Measurements from ENCODE around the gene TNS4.

Gene TNS4

GRCh38 chr17:40459636-40460603, 41.5 kb downstream of the TNS4 start:
- H3K9me2 ChIP-seq (replicated peaks; ENCODE audit: insufficient read depth, low read length): no peaks in the 10 kb centered on the region
- DNase-seq: no peak
- H3K9me3 ChIP-seq (replicated peaks; ENCODE audit: insufficient read depth, low read length): no peaks in the 10 kb centered on the region
- H2AFZ ChIP-seq (ENCODE audit: low read length): no peak overlapping the region
- H3K4me2 ChIP-seq (ENCODE audit: low read depth, low read length): no peak overlapping the region
- H3K9ac ChIP-seq (ENCODE audit: low read length): no peak overlapping the region
- H3K4me3 ChIP-seq (ENCODE audit: low read length): no peak overlapping the region
- no peaks in the 10 kb centered on the region for H3K36me3 ChIP-seq (replicated peaks; ENCODE audit: insufficient read depth, low read length)
- no peak overlapping the region for H3K27ac ChIP-seq (ENCODE audit: low read length)
- TF ChIP-seq CTCF (IDR thresholded peaks at IDR 0.05; ENCODE audit: low read length): no peak
- TF ChIP-seq EZH2phosphoT487 (IDR thresholded peaks at IDR 0.05; ENCODE audit: low read length): no peak
- TF ChIP-seq EZH2 (optimal IDR thresholded peaks at IDR 0.05; ENCODE audit: low read depth, low read length): no peak
- H3F3A ChIP-seq (ENCODE audit: insufficient read depth, low read length): no peaks in the 10 kb centered on the region
- H3K4me1 ChIP-seq (ENCODE audit: low read length): no peaks in the 10 kb centered on the region
- H3K79me2 ChIP-seq (ENCODE audit: low read length): no peaks in the 10 kb centered on the region
- no peaks in the 10 kb centered on the region for H4K20me1 ChIP-seq (ENCODE audit: insufficient read depth, low read length)
- peaks cover 73% of the 10 kb centered on the region for H3K27me3 ChIP-seq (replicated peaks; ENCODE audit: insufficient read depth, low read length)

- Histone ChIP-seq H3K4me2 (ENCODE audit: low read depth, low read length) (no peak overlapping the region), H3K27me3 (replicated peaks; ENCODE audit: insufficient read depth, low read length) (peaks cover 74% of the 10 kb centered on the region), H3K9me2 (replicated peaks; ENCODE audit: insufficient read depth, low read length) (no peaks in the 10 kb centered on the region), H3K79me2 (ENCODE audit: low read length) (no peaks in the 10 kb centered on the region), H3F3A (ENCODE audit: insufficient read depth, low read length) (no peaks in the 10 kb centered on the region), H3K4me1 (ENCODE audit: low read length) (no peaks in the 10 kb centered on the region), H4K20me1 (ENCODE audit: insufficient read depth, low read length) (no peaks in the 10 kb centered on the region), H2AFZ (ENCODE audit: low read length) (no peak overlapping the region), H3K4me3 (ENCODE audit: low read length) (no peak overlapping the region), H3K9ac (ENCODE audit: low read length) (no peak overlapping the region), H3K27ac (ENCODE audit: low read length) (no peak overlapping the region), H3K9me3 (replicated peaks; ENCODE audit: insufficient read depth, low read length) (no peaks in the 10 kb centered on the region), H3K36me3 (replicated peaks; ENCODE audit: insufficient read depth, low read length) (no peaks in the 10 kb centered on the region)
- TF ChIP-seq EZH2 (optimal IDR thresholded peaks at IDR 0.05; ENCODE audit: low read depth, low read length): no peak
- TF ChIP-seq EZH2phosphoT487 (IDR thresholded peaks at IDR 0.05; ENCODE audit: low read length): no peak
- no peak for TF ChIP-seq CTCF (IDR thresholded peaks at IDR 0.05; ENCODE audit: low read length)
- no peak for DNase-seq
Observed at GRCh38 chr17:40458851-40459482, 42.5 kb downstream of the TNS4 start.

GRCh38 chr17:40457964-40458791, 43.2 kb downstream of the TNS4 start:
- H3K9me3 ChIP-seq (replicated peaks; ENCODE audit: insufficient read depth, low read length): no peaks in the 10 kb centered on the region
- H4K20me1 ChIP-seq (ENCODE audit: insufficient read depth, low read length): no peaks in the 10 kb centered on the region
- no peak overlapping the region for H3K27ac ChIP-seq (ENCODE audit: low read length)
- H3K4me2 ChIP-seq (ENCODE audit: low read depth, low read length): no peak overlapping the region
- TF ChIP-seq EZH2 (optimal IDR thresholded peaks at IDR 0.05; ENCODE audit: low read depth, low read length): no peak
- no peak for TF ChIP-seq EZH2phosphoT487 (IDR thresholded peaks at IDR 0.05; ENCODE audit: low read length)
- TF ChIP-seq CTCF (IDR thresholded peaks at IDR 0.05; ENCODE audit: low read length): no peak
- no peaks in the 10 kb centered on the region for H3K36me3 ChIP-seq (replicated peaks; ENCODE audit: insufficient read depth, low read length)
- H3K27me3 ChIP-seq (replicated peaks; ENCODE audit: insufficient read depth, low read length): peaks cover 82% of the 10 kb centered on the region
- H3K79me2 ChIP-seq (ENCODE audit: low read length): no peaks in the 10 kb centered on the region
- no peak for DNase-seq
- H2AFZ ChIP-seq (ENCODE audit: low read length): no peak overlapping the region
- H3K4me1 ChIP-seq (ENCODE audit: low read length): no peaks in the 10 kb centered on the region
- H3K4me3 ChIP-seq (ENCODE audit: low read length): no peak overlapping the region
- no peak overlapping the region for H3K9ac ChIP-seq (ENCODE audit: low read length)
- no peaks in the 10 kb centered on the region for H3K9me2 ChIP-seq (replicated peaks; ENCODE audit: insufficient read depth, low read length)
- H3F3A ChIP-seq (ENCODE audit: insufficient read depth, low read length): no peaks in the 10 kb centered on the region
